NOMO-1 treated with dmso at 0.1 percent for 144 hours (cell line): ENCODE data around the gene SLC20A1.
"Not testable (repeated sequence)": the region's sequence is repeated elsewhere in the genome, so short reads cannot be mapped to it uniquely, and the experiment has no call there.

ENCODE experiments used
- DNase-seq: peaks from one replicate; lab custom pipeline; 2025; ENCODE audit not compliant: unreplicated experiment; lab: John Stamatoyannopoulos, UW

Gene SLC20A1

GRCh38 chr2:112644155-112644932, 1.4 kb upstream of the SLC20A1 start:
- no peak for DNase-seq

- peak; percentile 6 for DNase-seq
Observed at GRCh38 chr2:112644933-112645309, 818 bp upstream of the SLC20A1 start.

- DNase-seq: peak; percentile 40
Observed at GRCh38 chr2:112646102-112646719, 472 bp downstream of the SLC20A1 start.

GRCh38 chr2:112646791-112647689, 1.3 kb downstream of the SLC20A1 start:
- DNase-seq: peak; percentile 5

GRCh38 chr2:112648081-112648480, 2.3 kb downstream of the SLC20A1 start:
- DNase-seq: no peak

- DNase-seq: no peak
Observed at GRCh38 chr2:112656679-112657078, 10.9 kb downstream of the SLC20A1 start.

GRCh38 chr2:112658301-112658700, 12.6 kb downstream of the SLC20A1 start:
- no peak for DNase-seq

- DNase-seq: no peak
Observed at GRCh38 chr2:112658839-112659667, 13.3 kb downstream of the SLC20A1 start.

GRCh38 chr2:112660138-112660537, 14.4 kb downstream of the SLC20A1 start:
- no peak for DNase-seq

- no peak for DNase-seq
Observed at GRCh38 chr2:112661656-112662305, 16.0 kb downstream of the SLC20A1 start.

- peak; percentile 12 for DNase-seq
Observed at GRCh38 chr2:112662704-112663103, 17.0 kb downstream of the SLC20A1 start.

GRCh38 chr2:112664689-112665088, 18.9 kb downstream of the SLC20A1 start:
- DNase-seq: no peak

- DNase-seq: no peak
Observed at GRCh38 chr2:112665113-112665780, 19.5 kb downstream of the SLC20A1 start.

- DNase-seq: no peak
Observed at GRCh38 chr2:112666761-112667122, 21.0 kb downstream of the SLC20A1 start.

GRCh38 chr2:112667540-112667939, 21.8 kb downstream of the SLC20A1 start:
- DNase-seq: not testable (repeated sequence)

- no peak for DNase-seq
Observed at GRCh38 chr2:112669667-112670066, 23.9 kb downstream of the SLC20A1 start.

- DNase-seq: no peak
Observed at GRCh38 chr2:112670252-112671022, 24.7 kb downstream of the SLC20A1 start.

- DNase-seq: no peak
Observed at GRCh38 chr2:112671801-112672200, 26.1 kb downstream of the SLC20A1 start.

GRCh38 chr2:112673008-112673407, 27.3 kb downstream of the SLC20A1 start:
- no peak for DNase-seq
